Fibroblast of villous mesenchyme (primary cell): ENCODE results near the gene TTC28. TPM values are rescaled to one million over a fixed set of nuclear protein-coding genes. Genes with fewer than 3 reads are reported as not detected.

Experiments used
- DNase-seq: peaks from one replicate; pipeline ENCODE4 v3.0.0-alpha.2; 2010; ENCODE audit warnings: low read depth
- H3K4me3 ChIP-seq: 2 replicates; pipeline ENCODE4 v1.5.1; 2011; ENCODE audit warnings: low read depth, mild to moderate bottlenecking, low read length
- total RNA-seq: library from RNA; depleted of rRNA; stranded (reverse); fragments of >200 nt; gene quantifications from 2 replicates; pipeline ENCODE4 v1.2.3, GENCODE V29; 2012
- TF ChIP-seq, protein P1 (sequence below): IDR thresholded peaks from 2 replicates; pipeline ENCODE4 v1.5.1; 2012; ENCODE audit warnings: low read depth, mild to moderate bottlenecking, low read length; ENCODE audit not compliant: insufficient read depth

Gene TTC28
- total RNA-seq, 1 donor: 23.3 TPM

DNA sequence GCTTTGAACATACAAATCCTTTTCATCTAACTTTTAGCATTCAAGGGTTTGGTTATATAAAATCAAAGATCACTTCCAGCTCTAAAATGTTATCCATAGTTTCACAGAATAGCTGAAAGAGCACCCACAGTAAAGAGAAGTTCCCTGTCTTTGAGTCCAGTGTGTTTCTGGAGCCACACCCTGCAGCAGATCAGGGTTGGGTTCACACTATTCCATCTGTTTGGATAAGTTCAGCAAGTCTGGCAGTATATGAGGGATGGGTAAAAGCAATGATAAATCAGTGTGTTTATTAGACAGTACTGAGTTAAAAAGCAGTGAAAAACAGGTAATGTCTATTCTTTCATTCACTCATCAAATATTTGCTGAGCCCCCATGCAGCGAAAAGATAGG, 624.8 kb downstream of the TTC28 start:
- TF ChIP-seq, protein P1, sequence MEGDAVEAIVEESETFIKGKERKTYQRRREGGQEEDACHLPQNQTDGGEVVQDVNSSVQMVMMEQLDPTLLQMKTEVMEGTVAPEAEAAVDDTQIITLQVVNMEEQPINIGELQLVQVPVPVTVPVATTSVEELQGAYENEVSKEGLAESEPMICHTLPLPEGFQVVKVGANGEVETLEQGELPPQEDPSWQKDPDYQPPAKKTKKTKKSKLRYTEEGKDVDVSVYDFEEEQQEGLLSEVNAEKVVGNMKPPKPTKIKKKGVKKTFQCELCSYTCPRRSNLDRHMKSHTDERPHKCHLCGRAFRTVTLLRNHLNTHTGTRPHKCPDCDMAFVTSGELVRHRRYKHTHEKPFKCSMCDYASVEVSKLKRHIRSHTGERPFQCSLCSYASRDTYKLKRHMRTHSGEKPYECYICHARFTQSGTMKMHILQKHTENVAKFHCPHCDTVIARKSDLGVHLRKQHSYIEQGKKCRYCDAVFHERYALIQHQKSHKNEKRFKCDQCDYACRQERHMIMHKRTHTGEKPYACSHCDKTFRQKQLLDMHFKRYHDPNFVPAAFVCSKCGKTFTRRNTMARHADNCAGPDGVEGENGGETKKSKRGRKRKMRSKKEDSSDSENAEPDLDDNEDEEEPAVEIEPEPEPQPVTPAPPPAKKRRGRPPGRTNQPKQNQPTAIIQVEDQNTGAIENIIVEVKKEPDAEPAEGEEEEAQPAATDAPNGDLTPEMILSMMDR: no peak
- DNase-seq: no peak
- no peak overlapping the region for H3K4me3 ChIP-seq

DNA sequence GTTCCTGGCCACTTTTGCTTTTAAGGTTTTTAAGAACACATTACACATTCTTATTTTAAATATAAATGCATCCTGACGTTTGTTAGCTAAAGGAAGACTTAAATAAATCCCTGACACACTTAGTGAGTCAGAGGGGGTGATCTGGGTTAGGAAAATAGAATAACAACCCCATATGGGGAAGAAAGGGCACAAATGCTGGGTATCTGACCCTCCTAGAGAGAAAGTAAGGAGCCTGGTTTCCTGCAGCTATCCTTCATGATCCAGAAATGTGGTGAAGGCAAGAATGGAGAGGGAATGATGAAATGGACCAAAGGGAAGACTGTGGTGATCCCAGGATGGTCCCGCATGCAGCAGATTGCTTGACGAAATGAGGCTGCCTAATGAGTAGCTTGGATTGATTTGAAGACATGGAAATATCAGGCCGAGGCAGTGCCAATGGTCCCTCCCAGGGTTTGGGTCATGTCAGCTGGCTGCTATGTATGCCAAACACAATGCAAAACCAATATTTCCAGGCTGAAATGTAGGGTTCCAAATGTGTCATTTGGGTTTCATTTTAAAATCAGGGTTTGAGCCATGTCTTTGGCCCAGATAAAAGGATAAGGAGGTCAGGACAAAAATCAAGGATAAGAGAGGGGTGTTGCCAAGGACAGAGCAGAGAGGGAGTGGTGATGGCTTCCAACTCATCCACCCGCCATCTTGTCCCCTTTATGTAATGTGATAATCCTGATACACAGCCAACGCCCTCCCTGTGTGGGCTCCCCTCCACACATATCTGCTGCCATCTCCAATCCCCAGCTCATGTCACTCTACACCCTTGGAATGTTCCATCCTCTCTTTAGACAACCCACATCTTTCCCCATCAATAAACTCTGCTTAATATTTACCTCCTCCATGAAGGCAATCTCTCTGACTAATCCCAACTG, 625.5 kb downstream of the TTC28 start:
- H3K4me3 ChIP-seq: no peak overlapping the region
- DNase-seq: no peak
- TF ChIP-seq, protein P1: no peak

DNA sequence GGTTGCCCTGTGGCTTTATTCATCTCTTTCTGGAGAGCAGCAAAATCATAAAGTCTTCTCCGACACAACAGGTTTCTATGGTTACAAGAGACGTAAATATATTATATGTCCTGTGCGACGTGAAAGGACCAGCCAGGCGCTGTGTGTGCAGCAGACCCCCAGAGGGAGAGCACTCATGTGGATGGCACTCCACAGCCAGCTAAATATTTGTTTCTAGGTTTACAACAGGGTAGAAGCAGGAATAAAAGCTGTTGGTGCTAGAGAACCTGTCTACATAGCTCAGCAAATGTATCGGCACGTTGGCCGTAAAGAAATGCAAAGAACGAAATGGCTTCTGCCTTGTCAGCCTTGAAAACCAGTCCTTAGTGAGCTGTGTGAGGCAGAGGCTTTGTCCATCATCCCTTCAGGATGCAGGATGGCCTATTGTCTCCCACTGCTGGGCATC, 626.8 kb downstream of the TTC28 start:
- TF ChIP-seq, protein P1: no peak
- H3K4me3 ChIP-seq: no peak overlapping the region
- DNase-seq: no peak

DNA sequence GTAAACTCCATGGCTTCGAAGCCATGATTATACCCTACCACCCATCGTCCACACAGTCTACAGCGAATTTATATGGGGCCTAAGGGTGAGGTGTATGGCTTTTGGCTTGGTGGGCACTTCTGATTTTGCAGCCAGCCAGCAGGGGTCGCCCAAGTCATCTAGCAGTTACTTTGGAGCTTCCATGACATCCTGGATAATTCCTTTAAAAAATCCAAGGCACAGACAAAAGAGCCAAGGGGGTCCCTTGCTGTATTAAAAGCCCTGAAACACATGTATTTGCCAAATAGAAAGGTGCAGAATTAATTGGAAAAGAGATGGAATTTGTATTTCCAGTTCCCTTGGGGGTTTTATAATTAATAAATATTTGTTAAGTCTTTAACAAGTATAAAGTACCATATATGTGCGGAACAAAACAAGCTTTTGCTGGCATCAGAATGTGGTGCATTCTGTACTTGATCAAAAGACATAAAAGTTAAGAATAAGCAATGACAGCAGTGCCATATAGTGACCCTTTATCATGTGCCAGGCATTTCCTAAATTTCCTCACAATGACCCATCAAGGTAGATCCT, 627.8 kb downstream of the TTC28 start:
- H3K4me3 ChIP-seq: no peak overlapping the region
- peak; percentile 70 for DNase-seq
- TF ChIP-seq, protein P1: peak; percentile 85

DNA sequence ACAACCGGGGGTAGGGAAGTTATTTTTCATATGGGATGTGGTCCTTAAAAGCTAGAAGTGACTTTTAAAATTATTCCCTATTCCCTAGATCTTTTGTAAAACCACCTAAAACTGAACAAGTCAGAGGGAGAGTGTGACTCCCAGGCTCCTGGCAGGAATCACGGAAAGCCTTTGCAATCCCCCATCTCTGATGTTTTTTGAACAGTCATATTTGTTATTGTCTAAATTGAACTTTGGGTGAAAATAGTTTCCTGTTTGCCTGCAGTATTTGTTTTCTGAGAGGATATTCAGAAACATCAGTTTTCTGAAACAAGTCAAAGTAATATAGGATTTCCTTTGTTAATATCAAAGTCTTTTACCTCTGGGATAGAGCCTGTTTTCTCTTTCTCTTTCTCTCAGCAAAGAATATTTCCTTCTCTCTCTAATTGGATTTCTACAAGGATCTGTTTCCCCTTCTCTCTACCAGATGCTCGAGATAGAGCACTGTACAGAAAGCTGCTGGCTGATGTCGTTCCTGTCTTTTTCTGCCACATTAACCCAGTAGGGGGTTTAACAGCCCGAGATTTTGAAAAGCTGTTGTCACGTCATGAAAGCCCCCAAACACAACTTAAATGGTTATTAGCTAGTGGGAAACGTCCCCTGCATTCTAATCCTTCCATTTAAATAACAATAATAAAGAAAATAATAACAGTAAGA, 628.4 kb downstream of the TTC28 start:
- DNase-seq: no peak
- H3K4me3 ChIP-seq: no peak overlapping the region
- TF ChIP-seq, protein P1: no peak

DNA sequence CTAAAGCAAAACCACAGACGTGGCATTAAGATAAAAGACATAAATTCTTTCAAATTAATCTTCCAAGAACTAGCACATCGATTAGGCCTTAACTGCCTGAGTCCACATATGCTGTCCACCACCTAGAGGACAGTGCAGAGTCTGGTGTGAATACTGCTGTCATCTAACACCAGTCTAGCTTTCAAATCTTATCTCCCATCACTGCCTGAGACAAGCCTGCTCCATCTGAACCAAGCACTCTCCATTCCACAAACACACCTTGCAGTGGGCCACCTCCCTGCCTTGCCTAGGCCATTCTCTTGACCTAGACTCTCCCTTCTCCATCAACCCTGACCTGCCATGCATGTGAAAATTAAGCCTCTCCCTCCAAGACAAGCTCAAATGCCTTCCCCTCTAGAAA, 631.1 kb downstream of the TTC28 start:
- DNase-seq: no peak
- no peak overlapping the region for H3K4me3 ChIP-seq
- TF ChIP-seq, protein P1: no peak
